Astrocyte (in vitro differentiated cells and primary cell): ENCODE measurements around the gene CIZ1. TPM values are rescaled to one million over a fixed set of nuclear protein-coding genes. Genes with fewer than 3 reads are reported as not detected.

Experiments used
- DNase-seq: peaks from one replicate; pipeline ENCODE4 v3.0.0-alpha.2; 2010; ENCODE audit warnings: low read depth
- FAIRE-seq: peaks from 2 replicates; lab custom pipeline; 2011; peaks lifted over from hg19 to GRCh38; lab: Jason Lieb, UNC
- H2AFZ ChIP-seq: 2 replicates; pipeline ENCODE4 v1.6.0; 2012; ENCODE audit warnings: low read depth, low read length, inconsistent platforms
- H3K27ac ChIP-seq: 2 replicates; pipeline ENCODE4 v1.5.1; 2011; ENCODE audit warnings: low read depth, low read length, inconsistent platforms
- H3K27me3 ChIP-seq: 2 replicates; pipeline ENCODE4 v1.6.0; 2011; ENCODE audit warnings: low read length, inconsistent platforms; ENCODE audit not compliant: insufficient read depth
- H3K36me3 ChIP-seq: 2 replicates; pipeline ENCODE4 v1.5.1; 2011; ENCODE audit warnings: low read length, inconsistent platforms; ENCODE audit not compliant: insufficient read depth
- H3K4me1 ChIP-seq: 2 replicates; pipeline ENCODE4 v1.5.1; 2011; ENCODE audit warnings: low read length, inconsistent platforms; ENCODE audit not compliant: insufficient read depth
- H3K4me2 ChIP-seq: 2 replicates; pipeline ENCODE4 v1.6.0; 2012; ENCODE audit warnings: low read length, inconsistent platforms
- H3K4me3 ChIP-seq: 2 replicates; pipeline ENCODE4 v1.5.1; 2011; ENCODE audit warnings: low read depth, mild to moderate bottlenecking, low read length, inconsistent platforms; ENCODE audit not compliant: insufficient read depth
- H3K79me2 ChIP-seq: 2 replicates; pipeline ENCODE4 v1.6.0; 2012; ENCODE audit warnings: mild to moderate bottlenecking, low read length, inconsistent platforms; ENCODE audit not compliant: insufficient read depth
- H3K9ac ChIP-seq: 2 replicates; pipeline ENCODE4 v1.6.0; 2012; ENCODE audit warnings: mild to moderate bottlenecking, low read length, inconsistent platforms
- H3K9me3 ChIP-seq: 2 replicates; pipeline ENCODE4 v1.5.1; 2012; ENCODE audit warnings: low read depth, mild to moderate bottlenecking, low read length, inconsistent platforms; ENCODE audit not compliant: insufficient read depth
- H4K20me1 ChIP-seq: 2 replicates; pipeline ENCODE4 v1.6.0; 2012; ENCODE audit warnings: low read length, inconsistent platforms; ENCODE audit not compliant: insufficient read depth
- H3K27ac Mint-ChIP-seq: one replicate; pipeline ENCODE4 v1.8.0; 2021; ENCODE audit warnings: mild to moderate bottlenecking, mixed read lengths; ENCODE audit not compliant: unreplicated experiment
- H3K27me3 Mint-ChIP-seq: one replicate; pipeline ENCODE4 v1.8.0; 2021; ENCODE audit warnings: low read depth, mixed read lengths; ENCODE audit not compliant: unreplicated experiment
- H3K36me3 Mint-ChIP-seq: one replicate; pipeline ENCODE4 v1.8.0; 2021; ENCODE audit warnings: low read depth, mixed read lengths; ENCODE audit not compliant: unreplicated experiment
- H3K4me1 Mint-ChIP-seq: one replicate; pipeline ENCODE4 v1.8.0; 2021; ENCODE audit warnings: low read depth, mixed read lengths; ENCODE audit not compliant: unreplicated experiment
- H3K4me3 Mint-ChIP-seq: one replicate; pipeline ENCODE4 v1.8.0; 2021; ENCODE audit warnings: mild to moderate bottlenecking, moderate library complexity, mixed read lengths; ENCODE audit not compliant: unreplicated experiment
- H3K9me3 Mint-ChIP-seq: one replicate; pipeline ENCODE4 v1.8.0; 2021; ENCODE audit warnings: mild to moderate bottlenecking, mixed read lengths; ENCODE audit not compliant: unreplicated experiment
- EZH2 ChIP-seq: IDR thresholded peaks from 2 replicates; pipeline ENCODE4 v1.6.1; 2012; ENCODE audit warnings: mild to moderate bottlenecking, low read length, inconsistent platforms; ENCODE audit not compliant: insufficient read depth
- total RNA-seq: library from RNA; stranded (reverse); gene quantifications from 2 replicates; pipeline ENCODE4 v1.2.1, GENCODE V29; 2021
- TF ChIP-seq, protein P1 (sequence below): IDR thresholded peaks from 2 replicates; pipeline ENCODE4 v1.5.1; 2011; ENCODE audit warnings: low read depth, mild to moderate bottlenecking, inconsistent platforms, low read length, moderate library complexity; ENCODE audit not compliant: insufficient read depth

The CIZ1 gene
- total RNA-seq, 1 donor from 2014 or later: 117 TPM

GRCh38 chr9:128120741-128121465, 70.5 kb downstream of the CIZ1 start:
- peaks cover 3% of the 10 kb centered on the region for H3K36me3 ChIP-seq
- no peak for DNase-seq
- no peak for FAIRE-seq
- H4K20me1 ChIP-seq: peaks cover 22% of the 10 kb centered on the region
- H2AFZ ChIP-seq: no peak overlapping the region
- H3K4me3 Mint-ChIP-seq: no peak overlapping the region
- no peaks in the 10 kb centered on the region for H3K9me3 Mint-ChIP-seq
- no peaks in the 10 kb centered on the region for H3K9me3 ChIP-seq
- H3K36me3 Mint-ChIP-seq: peaks cover 4% of the 10 kb centered on the region
- no peaks in the 10 kb centered on the region for H3K27me3 Mint-ChIP-seq
- peaks cover 6% of the 10 kb centered on the region for H3K4me1 ChIP-seq
- TF ChIP-seq, protein P1, sequence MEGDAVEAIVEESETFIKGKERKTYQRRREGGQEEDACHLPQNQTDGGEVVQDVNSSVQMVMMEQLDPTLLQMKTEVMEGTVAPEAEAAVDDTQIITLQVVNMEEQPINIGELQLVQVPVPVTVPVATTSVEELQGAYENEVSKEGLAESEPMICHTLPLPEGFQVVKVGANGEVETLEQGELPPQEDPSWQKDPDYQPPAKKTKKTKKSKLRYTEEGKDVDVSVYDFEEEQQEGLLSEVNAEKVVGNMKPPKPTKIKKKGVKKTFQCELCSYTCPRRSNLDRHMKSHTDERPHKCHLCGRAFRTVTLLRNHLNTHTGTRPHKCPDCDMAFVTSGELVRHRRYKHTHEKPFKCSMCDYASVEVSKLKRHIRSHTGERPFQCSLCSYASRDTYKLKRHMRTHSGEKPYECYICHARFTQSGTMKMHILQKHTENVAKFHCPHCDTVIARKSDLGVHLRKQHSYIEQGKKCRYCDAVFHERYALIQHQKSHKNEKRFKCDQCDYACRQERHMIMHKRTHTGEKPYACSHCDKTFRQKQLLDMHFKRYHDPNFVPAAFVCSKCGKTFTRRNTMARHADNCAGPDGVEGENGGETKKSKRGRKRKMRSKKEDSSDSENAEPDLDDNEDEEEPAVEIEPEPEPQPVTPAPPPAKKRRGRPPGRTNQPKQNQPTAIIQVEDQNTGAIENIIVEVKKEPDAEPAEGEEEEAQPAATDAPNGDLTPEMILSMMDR: no peak
- no peak for TF ChIP-seq EZH2
- peaks cover 15% of the 10 kb centered on the region for H3K79me2 ChIP-seq
- no peak overlapping the region for H3K9ac ChIP-seq
- H3K4me1 Mint-ChIP-seq: peaks cover 3% of the 10 kb centered on the region
- no peak overlapping the region for H3K27ac Mint-ChIP-seq
- H3K27me3 ChIP-seq: no peaks in the 10 kb centered on the region
- H3K4me3 ChIP-seq: no peak overlapping the region
- no peak overlapping the region for H3K4me2 ChIP-seq
- H3K27ac ChIP-seq: no peak overlapping the region

DNA sequence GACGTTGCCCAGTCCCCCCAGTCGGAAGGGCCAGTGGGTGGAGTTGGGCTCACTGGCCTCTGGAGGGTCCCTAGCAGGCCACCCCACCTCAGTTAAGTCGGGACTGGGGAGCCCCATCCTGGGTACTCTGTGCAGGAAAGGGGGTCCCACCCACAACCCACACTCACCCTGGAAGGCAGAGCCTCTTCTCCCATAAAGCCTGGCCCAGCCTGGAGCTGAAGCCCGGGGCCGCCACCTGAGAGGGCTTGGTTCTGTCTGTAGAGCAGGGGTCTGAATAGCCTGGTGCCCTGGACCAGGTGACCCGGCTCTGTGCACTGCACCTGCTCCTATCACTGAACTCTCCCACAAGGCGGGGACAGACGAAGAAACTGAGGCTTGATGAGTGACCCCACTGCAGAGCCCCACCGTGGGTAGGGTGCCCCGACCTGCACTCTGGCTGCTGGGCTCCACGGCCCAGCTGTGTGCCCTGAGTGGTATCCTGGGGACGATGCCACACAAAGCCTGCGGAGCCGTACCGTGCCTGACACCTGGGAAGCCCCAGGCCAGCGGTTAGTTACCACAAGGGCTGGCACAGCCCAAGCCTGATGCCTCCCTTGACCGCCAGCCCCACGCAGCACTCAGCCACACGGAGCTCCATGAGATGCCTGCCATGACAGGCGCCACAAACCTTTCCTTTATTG, 71.2 kb downstream of the CIZ1 start:
- Histone ChIP-seq H3K4me2 (no peak overlapping the region), H3K4me3 (no peak overlapping the region), H3K27me3 (no peaks in the 10 kb centered on the region), H3K9me3 (no peaks in the 10 kb centered on the region), H2AFZ (no peak overlapping the region), H4K20me1 (peaks cover 15% of the 10 kb centered on the region), H3K79me2 (peaks cover 8% of the 10 kb centered on the region), H3K27ac (no peak overlapping the region), H3K36me3 (peaks cover 3% of the 10 kb centered on the region), H3K4me1 (peaks cover 3% of the 10 kb centered on the region), H3K9ac (no peak overlapping the region)
- Mint-ChIP-seq H3K27me3 (no peaks in the 10 kb centered on the region), H3K36me3 (peaks cover 4% of the 10 kb centered on the region), H3K27ac (no peak overlapping the region), H3K4me1 (peaks cover 2% of the 10 kb centered on the region), H3K9me3 (no peaks in the 10 kb centered on the region), H3K4me3 (no peak overlapping the region)
- no peak for DNase-seq
- no peak for FAIRE-seq
- TF ChIP-seq, protein P1: no peak
- TF ChIP-seq EZH2: no peak
